NCI-H1105 treated with DMSO at 0.1 percent for 48 hours (cell line): ENCODE data around the gene BEGAIN.

Source experiments
- DNase-seq: peaks from one replicate; lab custom pipeline; 2025; lab: John Stamatoyannopoulos, UW

Gene BEGAIN

DNA sequence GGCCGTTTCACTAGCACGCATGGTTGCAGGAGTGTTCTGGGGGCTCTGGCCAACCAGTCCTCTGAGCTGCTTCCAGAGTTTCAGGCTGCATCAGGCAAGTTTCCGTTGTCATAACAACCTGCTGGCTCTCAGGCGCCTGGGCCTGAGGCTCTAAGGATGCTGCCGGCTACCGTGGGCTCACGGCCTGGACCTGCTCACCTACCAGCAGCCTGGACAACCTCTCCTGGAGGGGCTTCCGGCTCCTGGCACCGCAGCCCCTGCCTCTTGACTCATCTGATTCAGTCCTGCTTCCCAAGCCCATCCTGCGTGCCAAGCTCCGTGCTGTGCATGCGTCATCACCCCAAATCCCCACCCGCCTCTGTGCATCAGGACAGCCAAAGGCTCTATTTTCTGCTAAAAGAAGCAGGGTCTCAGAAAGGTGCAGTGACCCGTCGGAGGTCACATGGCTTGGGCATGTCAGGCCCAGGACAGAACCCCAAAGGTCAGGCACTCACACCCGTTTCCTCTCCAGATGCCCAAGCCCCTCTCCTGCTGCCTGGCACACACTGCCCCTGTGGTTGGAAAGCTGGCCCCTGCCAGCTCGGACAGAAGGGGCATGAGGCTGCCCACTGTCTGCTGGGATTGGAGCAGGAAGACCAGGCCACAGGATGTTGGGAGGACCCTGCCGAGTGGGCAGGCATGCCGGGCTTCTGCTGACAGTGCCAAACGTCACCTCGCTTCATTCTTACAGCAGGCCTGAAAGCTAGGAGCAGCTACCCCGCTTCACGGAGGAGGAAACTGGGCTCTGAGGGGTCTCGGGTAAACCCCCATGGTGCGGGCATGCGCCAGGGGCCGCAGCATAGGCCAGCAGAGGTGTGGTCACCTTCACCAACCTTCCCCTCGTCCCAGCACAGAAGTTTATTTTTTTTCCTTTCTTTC, 5.7 kb downstream of the BEGAIN start:
- no peak for DNase-seq

DNA sequence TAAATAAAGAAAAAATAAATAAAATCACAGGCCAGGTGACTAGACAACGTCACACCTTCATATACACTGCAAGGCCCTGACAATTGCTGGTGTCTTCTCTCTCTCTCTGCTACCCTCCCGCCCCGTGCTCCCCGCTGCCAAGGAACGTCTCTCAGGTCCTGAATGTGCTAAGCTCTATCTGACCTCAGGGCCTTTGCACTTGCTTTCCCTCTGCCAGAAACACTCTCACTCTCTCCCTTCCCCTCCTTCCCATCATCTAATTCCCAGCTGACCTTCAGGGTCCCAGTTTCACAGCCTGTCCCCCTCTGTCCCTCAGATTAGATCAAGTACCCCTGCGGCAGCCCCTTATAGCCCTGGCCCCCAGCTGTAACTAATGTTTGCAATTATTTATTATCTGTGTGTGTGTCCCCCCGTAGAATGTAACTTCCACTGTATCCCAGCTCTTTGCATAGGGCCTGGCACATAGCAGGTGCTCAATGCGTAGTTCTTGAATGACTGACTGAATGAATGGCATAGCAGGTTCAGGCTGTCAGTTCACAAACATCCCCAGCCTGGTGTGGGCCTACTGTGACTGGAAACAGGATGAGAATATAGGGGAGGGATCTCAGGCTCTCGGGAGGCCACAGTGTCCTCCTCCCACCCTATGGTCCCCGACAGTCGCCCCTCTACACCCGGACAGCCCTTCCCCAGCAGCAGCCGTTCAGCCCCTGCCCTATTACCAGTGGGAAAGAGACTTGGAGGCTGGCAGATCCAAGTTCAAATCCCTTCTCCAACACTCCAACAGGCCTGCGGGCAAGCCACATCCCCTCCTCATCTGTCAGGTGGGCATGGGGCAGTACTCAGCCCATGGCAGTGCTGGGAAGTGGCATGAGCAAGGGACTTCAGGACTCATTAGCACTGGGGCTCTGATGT, 6.6 kb downstream of the BEGAIN start:
- no peak for DNase-seq

DNA sequence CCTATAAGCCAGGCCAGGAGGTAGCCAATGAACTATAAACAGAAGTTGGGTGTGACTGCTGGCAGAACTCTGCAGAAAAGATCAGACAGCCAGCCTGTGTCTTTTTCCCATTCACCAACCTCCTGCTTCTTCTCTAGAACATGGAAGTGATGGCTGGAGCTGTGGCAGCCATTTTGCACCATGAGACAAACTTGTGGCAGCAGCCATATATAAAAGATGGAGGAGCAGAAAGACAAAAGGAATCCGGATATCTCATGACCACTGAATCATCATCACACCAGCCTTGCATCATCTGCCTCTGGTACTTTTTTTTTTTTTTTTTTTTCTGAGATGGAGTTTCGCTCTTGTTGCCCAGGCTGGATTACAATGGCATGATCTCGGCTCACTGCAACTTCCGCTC, 8.7 kb downstream of the BEGAIN start:
- no peak for DNase-seq

DNA sequence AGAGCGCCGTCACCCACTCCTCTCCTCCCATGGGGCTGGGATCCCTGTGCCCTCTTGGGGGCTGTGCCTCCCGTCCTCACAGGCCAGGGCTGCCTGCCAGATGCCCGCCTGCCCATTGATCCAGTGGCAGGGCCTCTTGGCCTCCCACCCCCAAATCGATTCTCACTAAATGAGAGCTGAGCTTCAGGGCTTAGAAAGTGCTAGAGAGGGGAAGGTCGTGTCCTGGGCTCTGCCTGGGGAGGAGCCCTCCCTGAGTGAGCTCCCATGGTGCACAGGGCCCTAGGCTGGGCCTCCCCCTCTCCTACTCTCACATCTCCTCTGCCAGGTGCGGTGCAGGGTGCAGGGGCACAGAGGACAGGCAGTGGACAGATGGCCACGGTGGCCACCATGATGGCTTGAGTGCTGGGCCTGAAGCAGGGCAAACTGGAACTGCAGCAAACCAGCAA, 9.2 kb downstream of the BEGAIN start:
- no peak for DNase-seq

DNA sequence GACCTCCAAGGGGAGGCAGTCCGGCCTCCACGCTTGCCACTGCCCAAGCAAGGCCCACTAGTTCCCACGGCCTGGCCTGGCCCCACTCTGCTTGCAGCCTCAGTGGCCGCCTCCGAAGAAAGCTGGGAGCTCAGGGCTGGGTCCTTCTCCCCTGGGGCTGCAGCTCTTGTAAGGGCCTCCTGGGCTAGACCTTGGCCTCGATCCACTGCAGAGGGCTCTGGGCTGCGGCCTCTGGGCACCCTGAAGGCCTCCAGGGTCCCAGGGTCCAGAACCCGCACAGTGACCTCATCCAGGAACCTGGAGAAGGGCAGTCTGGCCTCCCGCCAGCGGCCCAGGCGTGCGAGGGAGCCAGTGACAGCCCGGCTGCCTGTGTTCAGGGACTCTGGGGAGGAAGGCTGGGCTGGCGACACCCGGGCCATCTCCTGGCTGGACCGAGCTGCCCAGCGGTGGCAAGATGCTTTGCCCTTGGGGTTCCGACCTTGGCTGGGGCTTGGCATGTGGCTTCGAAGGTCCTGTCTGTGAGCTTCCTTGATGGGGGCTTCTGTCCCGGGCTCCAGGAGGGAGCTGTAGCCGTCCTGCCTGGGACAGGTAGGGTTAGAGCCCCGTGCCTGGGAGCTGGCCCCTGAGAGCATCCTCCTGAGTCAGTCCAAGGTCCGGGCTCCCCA, 9.8 kb downstream of the BEGAIN start:
- DNase-seq = no peak

DNA sequence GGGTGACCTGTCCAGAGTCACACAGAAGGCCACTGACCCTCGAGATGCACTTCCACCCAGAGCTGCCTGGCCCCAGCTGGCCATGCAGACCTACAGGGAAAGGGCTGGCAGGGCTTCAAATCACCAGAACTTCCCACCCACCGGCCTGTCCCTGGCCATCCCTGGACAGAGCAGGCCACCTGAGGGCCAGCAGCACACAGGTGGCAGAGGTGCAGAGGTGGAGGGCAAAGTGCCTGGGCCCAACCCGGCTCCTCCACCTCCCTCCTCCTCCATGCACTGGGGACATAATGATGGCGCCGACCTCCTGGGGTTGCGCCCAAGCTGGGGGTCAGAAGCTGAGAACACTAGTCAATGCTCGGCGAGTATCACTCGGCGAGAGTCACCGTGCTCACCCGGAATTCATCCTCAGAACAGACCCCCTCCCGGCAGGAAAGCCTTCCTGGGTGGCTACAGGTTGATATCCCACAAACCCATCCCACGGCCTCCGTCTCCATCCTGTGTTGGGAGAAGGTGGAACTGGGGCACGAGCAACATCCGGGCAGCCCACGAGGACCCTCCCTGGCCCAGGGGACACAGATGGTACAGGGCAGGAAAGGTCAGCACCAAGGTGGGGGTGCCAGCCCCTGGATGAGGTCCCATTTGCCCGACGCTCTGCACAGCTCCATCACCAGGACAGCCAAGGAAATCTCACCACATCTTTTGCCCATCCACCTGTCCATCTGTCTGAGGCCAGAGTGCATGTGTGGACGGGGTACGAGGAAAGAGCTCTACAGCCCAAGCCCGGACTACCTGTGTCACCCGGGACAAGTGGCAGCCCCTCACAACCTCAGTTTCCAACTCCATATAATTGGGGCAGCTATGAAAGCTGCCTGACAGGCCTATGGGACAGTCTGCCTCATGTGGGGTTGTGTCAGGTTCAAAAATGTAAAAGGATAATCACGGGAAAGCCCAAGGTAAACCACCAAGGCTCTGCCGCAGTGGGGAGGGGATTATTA, 10.8 kb downstream of the BEGAIN start:
- no peak for DNase-seq

DNA sequence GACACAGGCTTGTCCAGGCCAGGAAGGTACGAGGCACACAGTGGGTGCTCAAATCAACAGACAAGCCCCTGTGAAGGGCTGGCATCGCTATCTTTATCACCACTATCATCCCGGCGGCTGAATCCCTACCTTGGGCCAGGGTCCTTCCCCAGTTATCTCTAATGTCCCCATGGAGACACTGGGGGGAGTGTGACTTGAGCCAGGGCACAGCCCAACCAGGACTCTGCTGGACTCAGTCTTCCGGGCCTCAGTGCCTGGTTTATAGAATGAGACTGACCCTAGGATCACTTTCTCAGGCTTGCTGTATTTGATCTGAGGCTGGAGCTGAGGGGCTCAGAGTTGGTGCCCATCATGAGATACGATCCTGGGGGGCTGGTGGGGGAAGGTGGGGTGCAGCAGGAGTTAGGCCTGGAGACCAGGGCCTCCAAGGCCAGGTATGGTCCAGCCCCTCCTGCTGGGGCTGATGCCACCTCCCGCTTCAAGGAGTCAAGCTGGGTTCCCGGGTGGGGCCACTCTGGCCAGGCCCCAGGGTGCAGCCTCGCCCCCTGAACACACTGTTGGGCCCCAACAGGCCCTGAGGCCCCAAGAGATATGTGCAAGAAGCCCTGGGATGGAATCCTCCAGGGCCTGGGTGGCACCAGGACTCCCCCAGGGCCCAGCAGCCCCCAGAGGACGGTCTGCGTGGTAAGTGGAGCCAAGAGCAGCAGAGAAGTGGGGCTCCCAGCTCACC, 11.8 kb downstream of the BEGAIN start:
- no peak for DNase-seq

DNA sequence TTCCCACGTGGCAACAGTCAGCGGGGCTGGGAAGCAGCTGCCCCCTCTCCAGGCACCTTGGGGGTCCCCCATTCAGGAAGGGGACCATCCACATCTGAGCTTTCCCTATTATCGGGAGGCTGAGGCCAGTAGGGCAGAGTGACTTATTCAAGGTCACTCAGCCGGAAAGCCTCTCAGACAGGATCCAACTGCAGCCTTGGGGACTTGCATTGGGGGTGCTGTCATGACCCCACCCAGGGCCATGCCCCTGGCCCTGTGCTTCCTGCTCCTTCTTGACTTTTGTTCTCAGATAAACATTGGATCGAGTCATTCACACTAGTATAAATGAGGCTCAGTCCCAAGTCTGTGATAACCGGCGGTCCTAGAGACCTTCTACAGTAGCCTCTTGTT, 12.6 kb downstream of the BEGAIN start:
- DNase-seq = no peak

DNA sequence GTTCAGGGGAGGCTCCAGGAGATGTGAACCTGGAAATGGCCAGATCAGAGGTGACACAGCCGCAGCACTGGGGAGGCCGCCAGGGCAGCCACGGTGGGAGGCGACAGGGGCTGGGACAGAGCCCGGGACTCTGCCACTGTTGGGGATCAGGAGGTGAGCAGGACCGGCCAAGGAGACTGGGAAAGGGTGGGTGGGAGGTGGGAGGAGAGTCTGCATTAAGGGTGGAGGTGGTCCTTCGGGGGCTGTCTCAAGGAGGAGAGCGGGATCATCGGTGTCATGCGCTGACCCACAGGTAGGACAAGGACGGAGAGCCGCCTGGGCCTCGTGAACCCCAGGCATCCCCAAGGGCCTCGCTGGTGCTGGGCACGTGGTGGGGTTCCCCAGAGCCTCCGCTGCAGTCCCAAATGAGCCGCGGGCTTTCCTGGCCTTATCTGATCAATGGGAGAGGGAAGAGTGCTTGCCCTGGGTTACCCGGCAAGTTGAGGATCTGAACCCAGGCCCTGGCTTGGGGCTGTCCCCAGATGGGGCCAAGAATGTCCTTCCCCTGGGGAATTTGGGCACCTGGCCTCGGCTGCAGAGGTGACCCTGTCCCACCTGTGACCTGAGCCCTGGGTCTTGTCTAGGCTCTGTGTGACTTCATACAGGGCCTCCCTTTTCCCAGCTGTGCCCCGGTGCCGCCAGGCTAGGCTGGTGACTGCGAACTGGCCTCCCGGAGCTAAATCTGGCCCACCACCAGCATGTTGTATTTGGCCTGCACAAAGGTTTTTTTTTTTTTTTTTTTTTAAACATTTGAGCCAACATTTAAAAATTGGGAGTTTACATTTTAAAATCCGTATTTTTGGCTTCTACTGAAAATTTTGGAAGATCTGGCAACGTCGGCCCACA, 13.2 kb downstream of the BEGAIN start:
- DNase-seq = no peak

DNA sequence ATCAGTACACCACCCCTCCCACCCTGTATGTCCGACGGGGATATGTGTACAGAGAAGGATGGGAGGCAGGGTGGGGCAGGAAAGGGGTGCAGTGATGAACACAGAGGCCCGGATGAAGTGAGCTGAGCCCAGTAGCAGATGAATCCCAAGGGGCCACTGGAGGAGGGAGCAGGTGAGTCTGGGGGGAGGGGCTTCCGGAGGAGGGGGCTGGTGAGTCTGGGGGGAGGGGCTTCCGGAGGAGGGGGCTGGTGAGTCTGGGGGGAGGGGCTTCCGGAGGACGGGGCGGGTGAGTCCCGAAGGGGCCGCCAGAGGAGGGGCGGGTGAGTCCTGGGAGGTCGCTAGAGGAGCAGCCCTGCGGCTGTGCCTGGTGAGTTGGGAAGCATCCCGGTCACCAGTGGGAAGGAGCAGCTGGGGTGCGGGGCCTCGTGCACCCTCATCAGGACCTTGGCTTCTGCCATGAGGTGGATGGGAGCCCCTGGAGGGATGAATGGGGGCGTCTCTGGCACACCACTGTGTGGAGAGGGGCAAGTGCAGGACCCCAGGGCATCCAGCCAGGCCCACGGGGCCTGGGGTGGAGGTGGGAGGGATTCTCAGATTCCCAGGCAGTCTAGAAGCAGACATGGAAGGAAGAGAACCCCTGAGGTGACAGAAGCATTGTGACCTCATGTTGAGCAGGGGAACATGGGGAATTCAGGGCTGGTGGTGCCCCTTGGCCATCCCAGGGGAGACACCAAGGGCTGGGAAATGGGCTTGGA, 14.0 kb downstream of the BEGAIN start:
- no peak for DNase-seq

DNA sequence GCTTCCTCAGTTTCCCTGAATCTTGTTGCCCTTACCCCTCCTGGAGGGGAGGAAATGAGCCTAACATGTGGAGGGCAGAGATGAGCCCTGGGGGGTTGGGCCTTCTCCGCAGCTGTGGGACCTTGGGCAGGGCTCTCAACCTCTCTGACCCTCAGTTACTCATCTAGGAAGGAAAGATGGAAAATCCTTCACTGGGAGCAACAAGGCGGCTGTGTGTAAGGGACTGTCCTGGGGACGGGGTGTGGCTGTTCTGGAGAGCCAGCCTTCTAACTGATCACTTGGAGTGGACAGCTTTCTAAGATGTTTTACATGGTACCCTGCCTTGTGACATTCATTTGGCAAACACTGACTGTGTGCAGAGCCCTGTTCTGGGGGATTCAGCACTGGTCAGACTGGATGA, 14.7 kb downstream of the BEGAIN start:
- no peak for DNase-seq

DNA sequence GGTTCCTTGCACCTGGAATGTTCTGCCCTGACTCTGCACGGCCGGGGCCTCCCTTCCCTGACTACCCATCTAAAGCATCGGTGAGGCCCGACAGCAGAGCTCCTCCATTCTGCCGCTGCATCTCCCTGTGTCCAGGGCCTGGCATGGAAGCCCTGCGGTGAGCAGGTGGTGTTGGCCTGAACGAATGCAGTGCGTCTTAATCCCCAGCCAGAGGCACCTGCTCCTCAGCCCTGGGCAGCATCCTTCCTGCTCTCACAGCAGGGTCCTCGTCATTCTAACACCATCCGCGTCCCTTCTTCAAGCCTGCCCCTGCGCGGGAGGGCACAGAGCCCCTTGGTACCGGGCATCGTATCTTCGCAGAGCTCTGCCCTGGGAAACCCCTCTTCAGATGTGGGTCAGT, 15.4 kb downstream of the BEGAIN start:
- no peak for DNase-seq

DNA sequence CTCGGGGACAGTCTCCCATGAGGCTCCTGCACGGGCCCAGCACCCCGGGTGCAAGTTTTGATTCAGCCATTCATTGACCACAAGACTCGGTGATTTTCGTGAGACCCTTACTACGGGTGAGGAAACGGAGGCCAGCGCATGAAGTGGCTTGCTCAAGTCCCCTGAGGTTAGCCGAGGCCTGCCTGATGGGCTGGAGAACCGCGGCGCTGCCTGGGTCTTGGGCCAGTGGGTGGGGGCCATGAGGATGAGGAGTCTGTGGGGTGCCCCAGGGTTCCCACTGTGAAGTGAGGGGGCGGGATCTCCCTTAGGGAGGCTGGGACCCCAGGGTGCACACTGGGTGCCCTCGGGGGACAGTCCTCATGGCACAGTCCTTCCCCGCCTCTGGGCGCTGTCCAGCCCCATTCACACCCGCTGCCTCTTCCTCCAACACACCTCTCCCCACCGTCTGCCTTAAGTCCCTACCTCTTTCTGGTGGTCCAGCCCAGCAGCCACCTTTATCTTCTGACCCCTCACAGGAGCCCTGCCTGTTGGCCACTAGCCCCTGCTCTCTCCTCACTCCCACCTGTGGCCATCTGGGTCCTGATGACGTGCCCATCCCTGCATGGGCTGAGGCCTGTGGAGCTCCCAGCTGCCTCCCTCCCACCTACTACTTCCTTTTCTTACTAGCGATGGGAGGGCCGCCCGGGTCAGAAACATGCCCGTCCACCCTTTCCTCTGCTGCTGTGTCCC, 16.3 kb downstream of the BEGAIN start:
- no peak for DNase-seq

DNA sequence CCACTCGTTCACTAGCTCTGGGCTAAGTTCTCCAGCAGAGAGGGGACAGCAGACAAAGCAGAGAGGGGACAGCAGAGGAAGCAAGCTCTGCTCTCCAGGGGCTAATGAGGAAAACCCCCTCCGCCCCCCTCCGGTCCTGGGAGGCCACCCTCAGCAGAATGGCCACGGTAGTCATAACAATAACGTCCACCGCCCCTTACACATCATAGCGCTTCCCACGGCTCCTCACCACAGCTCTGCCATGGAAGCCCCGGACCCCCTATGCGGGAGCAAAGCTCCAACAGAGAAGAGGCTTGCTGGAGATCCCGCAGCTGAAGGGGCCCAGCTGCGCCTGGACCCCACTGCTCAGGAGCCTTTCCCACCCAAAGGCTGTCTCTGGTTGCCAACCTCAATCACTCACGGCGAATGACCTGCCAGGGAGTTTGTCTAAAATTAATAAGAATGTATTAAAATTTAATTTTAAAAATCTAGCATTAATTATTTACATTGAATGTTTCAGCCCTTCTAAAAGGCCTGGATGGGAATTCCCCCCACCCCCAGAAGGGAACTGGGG, 17.4 kb downstream of the BEGAIN start:
- no peak for DNase-seq

DNA sequence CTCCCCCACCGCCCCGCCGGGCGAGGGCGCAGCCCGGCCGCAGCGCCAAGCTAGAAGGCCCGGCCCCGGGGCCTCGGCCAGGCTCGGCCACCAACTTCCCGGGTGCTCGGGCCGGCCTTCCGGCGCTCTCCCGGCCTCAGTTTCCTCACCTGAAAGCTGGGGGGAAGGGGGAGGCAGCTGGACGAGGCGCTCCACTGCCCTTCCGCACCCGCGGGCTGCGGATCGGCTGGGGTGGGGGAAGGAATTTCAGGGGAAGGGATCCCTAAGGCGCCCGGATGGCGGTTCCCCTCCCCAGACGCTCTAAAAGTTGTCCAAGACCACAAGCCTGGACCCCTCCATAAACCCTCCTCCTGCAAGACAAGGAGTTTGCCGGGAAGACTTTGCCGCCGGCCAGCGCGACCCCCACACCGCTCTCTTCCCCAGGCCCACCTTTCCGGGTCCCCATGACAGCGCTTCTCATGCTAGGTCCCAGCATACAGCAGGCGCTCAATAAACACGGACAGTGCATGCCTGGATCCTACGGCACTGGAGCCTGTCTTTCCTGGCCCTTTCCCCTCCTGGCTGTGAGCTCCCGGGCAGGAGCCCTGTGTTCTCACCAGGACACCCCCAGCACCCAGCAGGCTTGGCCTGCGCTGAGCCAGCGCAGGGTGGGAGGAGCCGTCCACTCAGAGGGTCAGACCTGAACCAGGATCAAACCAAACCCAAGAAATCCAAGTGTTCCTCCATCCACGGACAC, 18.1 kb downstream of the BEGAIN start:
- no peak for DNase-seq

DNA sequence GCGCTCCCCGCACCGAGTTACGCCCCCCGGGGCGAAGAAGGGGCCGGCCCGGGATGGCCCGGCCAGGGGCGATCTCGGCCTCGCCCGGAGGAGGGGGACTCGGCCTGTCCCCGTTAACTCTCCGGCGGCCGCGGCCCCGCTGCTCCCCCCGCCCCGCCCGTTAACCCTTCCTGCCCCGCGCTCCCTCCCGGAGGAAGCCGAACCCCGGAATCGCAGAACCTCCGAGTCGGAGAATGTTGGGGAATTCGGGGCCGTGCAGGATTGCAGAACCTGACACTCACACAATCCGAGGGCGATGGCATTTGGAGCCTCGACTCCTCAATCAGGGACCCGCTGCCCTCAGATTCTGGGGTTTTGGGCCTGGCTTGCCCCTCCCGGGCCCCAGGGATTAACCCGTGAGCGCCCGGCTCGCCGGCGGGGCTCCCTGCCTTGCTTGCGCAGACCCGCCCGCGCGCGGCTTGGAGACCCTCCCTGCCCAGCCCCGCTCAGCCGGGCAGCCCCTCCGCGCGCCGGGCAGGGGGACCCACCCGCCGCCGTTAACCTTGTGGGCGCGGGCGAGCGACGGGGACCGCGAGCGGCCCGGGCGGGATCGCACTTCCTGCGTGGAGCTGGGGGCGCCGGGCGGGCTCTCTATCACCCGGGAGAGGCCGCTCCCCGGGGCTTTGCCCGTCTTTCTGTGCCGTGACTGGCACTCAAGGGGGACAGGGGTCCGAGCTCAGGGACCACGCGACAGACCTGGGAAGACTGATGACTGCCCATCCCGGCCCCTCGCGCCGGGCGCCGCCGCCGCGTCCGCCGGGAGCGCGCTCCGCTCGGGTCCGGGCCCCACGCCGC, 18.8 kb downstream of the BEGAIN start:
- DNase-seq = no peak
